Ovary (tissue), 3 donors: ENCODE results near the gene VENTX.

Experiments
- CTCF ChIP-seq, 3 donors: fragments of 450-650 bp in 2 of 3; fragments of 200-600 bp in 1 of 3; IDR thresholded peaks; one replicate each; pipeline versions ENCODE4 v1.5.1 to v1.8.0; 2016 to 2022; ENCODE audit warnings: antibody characterized with exemption in 3 of 3, mild to moderate bottlenecking in 1 of 3
- EP300 ChIP-seq: sonication (generic); formaldehyde crosslinking; IDR thresholded peaks from one replicate; pipeline ENCODE4 v1.6.1; 2017; ENCODE audit warnings: antibody characterized with exemption
- POLR2A ChIP-seq: fragments of 450-650 bp; IDR thresholded peaks from one replicate; pipeline ENCODE4 v1.6.1; 2017; ENCODE audit warnings: antibody characterized with exemption, mild to moderate bottlenecking, moderate library complexity
- donor health status: DM: no; HTN: no; CAD: no.

- no peak for TF ChIP-seq CTCF (IDR thresholded peaks at IDR 0.05)
- TF ChIP-seq POLR2A, result no peak
- TF ChIP-seq EP300, result no peak
Observed at GRCh38 chr10:133203652-133204195, 33.9 kb upstream of the VENTX start.
